IPS-18a (cell line): Measurements from ENCODE around the gene TAB2.

Source experiments
- H3K27ac ChIP-seq: one replicate; pipeline ENCODE4 v1.5.1; 2013; ENCODE audit warnings: low read length
- H3K27me3 ChIP-seq: one replicate; pipeline ENCODE4 v1.6.1; 2013; ENCODE audit warnings: mild to moderate bottlenecking, low read length; ENCODE audit not compliant: control insufficient read depth, insufficient read depth
- H3K36me3 ChIP-seq: one replicate; pipeline ENCODE4 v1.6.1; 2013; ENCODE audit warnings: low read depth, low read length; ENCODE audit not compliant: control insufficient read depth
- H3K4me1 ChIP-seq: one replicate; pipeline ENCODE4 v1.6.1; 2013; ENCODE audit warnings: low read depth, low read length; ENCODE audit not compliant: control insufficient read depth
- H3K4me3 ChIP-seq: one replicate; pipeline ENCODE4 v1.5.1; 2013; ENCODE audit warnings: low read length
- H3K9ac ChIP-seq: one replicate; pipeline ENCODE4 v1.6.1; 2013; ENCODE audit warnings: mild to moderate bottlenecking, low read length, moderate library complexity
- H3K9me3 ChIP-seq: one replicate; pipeline ENCODE4 v1.6.1; 2013; ENCODE audit warnings: low read depth, low read length; ENCODE audit not compliant: control insufficient read depth

TAB2 gene

DNA sequence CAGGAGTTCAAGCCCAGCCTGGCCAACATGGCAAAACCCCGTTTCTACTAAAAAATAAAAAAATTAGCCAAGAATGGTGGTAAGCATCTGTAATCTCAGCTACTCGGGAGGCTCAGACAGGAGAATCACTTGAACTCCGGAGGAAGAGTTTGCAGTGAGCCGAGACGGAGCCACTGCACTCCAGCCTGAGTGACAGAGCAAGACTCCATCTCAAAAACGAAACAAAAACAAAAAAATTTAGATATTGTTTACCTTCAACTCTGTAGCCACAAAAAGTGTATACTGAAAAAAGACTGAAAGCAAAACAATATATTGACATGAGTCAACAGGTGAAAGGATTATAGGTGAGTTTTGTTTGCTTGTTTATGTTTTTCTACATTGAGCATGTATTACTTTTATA lies 30.6 kb upstream of the TAB2 start:
- H3K4me3 ChIP-seq: no peak overlapping the region
- H3K27me3 ChIP-seq: no peaks in the 10 kb centered on the region
- no peaks in the 10 kb centered on the region for H3K9me3 ChIP-seq
- H3K9ac ChIP-seq: no peak overlapping the region
- no peaks in the 10 kb centered on the region for H3K36me3 ChIP-seq
- H3K27ac ChIP-seq: no peak overlapping the region
- no peaks in the 10 kb centered on the region for H3K4me1 ChIP-seq

GRCh38 chr6:149289192-149289781 lies 28.2 kb upstream of the TAB2 start:
- H3K36me3 ChIP-seq: no peaks in the 10 kb centered on the region
- no peak overlapping the region for H3K4me3 ChIP-seq
- no peak overlapping the region for H3K9ac ChIP-seq
- H3K27ac ChIP-seq: no peak overlapping the region
- H3K9me3 ChIP-seq: no peaks in the 10 kb centered on the region
- H3K27me3 ChIP-seq: no peaks in the 10 kb centered on the region
- H3K4me1 ChIP-seq: no peaks in the 10 kb centered on the region

- no peaks in the 10 kb centered on the region for H3K27me3 ChIP-seq
- H3K4me1 ChIP-seq: no peaks in the 10 kb centered on the region
- H3K36me3 ChIP-seq: no peaks in the 10 kb centered on the region
- H3K27ac ChIP-seq: no peak overlapping the region
- H3K9me3 ChIP-seq: no peaks in the 10 kb centered on the region
- H3K4me3 ChIP-seq: no peak overlapping the region
- H3K9ac ChIP-seq: no peak overlapping the region
These were observed 27.5 kb upstream of the TAB2 start for GRCh38 chr6:149289966-149290365.

- Histone ChIP-seq H3K36me3 (no peaks in the 10 kb centered on the region), H3K27ac (no peak overlapping the region), H3K9me3 (no peaks in the 10 kb centered on the region), H3K27me3 (no peaks in the 10 kb centered on the region), H3K4me1 (no peaks in the 10 kb centered on the region), H3K9ac (no peak overlapping the region), H3K4me3 (no peak overlapping the region)
These were observed 24.3 kb upstream of the TAB2 start for GRCh38 chr6:149293244-149293643.

- Histone ChIP-seq H3K36me3 (no peaks in the 10 kb centered on the region), H3K27me3 (no peaks in the 10 kb centered on the region), H3K27ac (no peak overlapping the region), H3K4me1 (no peaks in the 10 kb centered on the region), H3K9me3 (no peaks in the 10 kb centered on the region), H3K4me3 (no peak overlapping the region), H3K9ac (no peak overlapping the region)
These were observed 16.9 kb upstream of the TAB2 start for GRCh38 chr6:149300563-149300962.

DNA sequence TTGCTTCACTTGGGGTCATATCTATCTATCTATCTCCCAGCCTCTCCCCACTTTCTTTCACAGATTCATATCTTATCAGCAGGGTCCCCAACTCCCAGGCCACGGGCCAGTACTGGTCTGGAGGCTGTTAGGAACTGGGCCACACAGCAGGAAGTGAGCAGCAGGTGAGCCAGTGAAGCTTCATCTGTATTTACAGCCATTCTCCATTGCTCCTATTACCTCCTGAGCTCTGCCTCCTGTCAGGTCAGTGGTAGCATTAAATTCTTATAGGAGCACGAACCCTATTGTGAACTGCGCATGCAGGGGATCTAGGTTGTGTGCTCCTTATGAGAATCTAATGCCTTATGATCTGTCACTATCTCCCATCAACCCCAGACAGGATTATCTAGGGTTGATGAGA lies 14.8 kb upstream of the TAB2 start:
- Histone ChIP-seq H3K36me3 (no peaks in the 10 kb centered on the region), H3K9ac (no peak overlapping the region), H3K4me1 (no peaks in the 10 kb centered on the region), H3K9me3 (no peaks in the 10 kb centered on the region), H3K27ac (no peak overlapping the region), H3K27me3 (no peaks in the 10 kb centered on the region), H3K4me3 (no peak overlapping the region)

DNA sequence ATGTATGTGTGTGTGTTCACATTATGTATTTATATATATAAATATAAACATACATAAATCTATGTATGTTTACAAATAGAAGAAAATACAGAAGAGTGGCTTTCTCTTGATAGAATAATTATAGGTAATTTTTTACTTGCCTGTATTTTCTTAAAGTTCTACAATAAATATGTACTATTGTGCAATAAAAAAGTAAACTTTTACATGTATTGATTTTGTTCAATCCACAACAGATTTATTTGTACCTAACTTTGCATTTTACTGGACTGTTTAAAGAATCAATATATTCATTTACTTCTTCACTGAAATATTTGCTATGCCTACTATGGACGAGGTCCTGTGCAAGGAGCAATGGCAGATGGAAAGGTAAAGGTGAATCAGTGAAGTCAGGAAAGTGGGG lies 14.0 kb upstream of the TAB2 start:
- H3K9me3 ChIP-seq: no peaks in the 10 kb centered on the region
- no peaks in the 10 kb centered on the region for H3K4me1 ChIP-seq
- no peaks in the 10 kb centered on the region for H3K36me3 ChIP-seq
- H3K4me3 ChIP-seq: no peak overlapping the region
- H3K27me3 ChIP-seq: no peaks in the 10 kb centered on the region
- H3K9ac ChIP-seq: no peak overlapping the region
- H3K27ac ChIP-seq: no peak overlapping the region

- Histone ChIP-seq H3K9me3 (no peaks in the 10 kb centered on the region), H3K27ac (no peak overlapping the region), H3K36me3 (no peaks in the 10 kb centered on the region), H3K4me1 (no peaks in the 10 kb centered on the region), H3K27me3 (no peaks in the 10 kb centered on the region), H3K9ac (no peak overlapping the region), H3K4me3 (no peak overlapping the region)
These were observed 12.1 kb upstream of the TAB2 start for GRCh38 chr6:149305372-149305771.

GRCh38 chr6:149306967-149307366 lies 10.5 kb upstream of the TAB2 start:
- H3K36me3 ChIP-seq: no peaks in the 10 kb centered on the region
- H3K27me3 ChIP-seq: no peaks in the 10 kb centered on the region
- H3K4me1 ChIP-seq: peaks cover 6% of the 10 kb centered on the region
- H3K9me3 ChIP-seq: no peaks in the 10 kb centered on the region
- H3K9ac ChIP-seq: no peak overlapping the region
- H3K27ac ChIP-seq: no peak overlapping the region
- no peak overlapping the region for H3K4me3 ChIP-seq

DNA sequence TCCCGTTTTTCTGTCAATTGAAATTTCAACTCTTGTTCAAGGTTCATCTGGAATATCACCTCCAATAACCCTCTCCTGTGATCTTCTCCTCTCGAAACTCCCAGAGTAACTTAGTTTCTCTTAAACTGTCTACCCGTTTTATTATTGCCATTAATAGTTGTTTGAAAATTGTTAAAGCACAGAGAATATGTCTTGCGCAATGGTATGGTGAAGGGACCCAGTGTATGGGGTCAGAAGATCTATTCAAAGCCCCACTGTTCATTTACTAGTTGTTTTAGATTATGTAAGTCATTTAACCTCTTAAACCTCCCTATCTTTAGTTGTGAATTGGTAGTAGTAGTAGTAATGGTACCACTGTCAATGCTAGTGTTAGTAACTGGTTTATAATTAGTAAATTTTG lies 6.2 kb upstream of the TAB2 start:
- Histone ChIP-seq H3K27me3 (no peaks in the 10 kb centered on the region), H3K27ac (no peak overlapping the region), H3K4me1 (peaks cover 9% of the 10 kb centered on the region), H3K36me3 (no peaks in the 10 kb centered on the region), H3K4me3 (no peak overlapping the region), H3K9ac (no peak overlapping the region), H3K9me3 (no peaks in the 10 kb centered on the region)

DNA sequence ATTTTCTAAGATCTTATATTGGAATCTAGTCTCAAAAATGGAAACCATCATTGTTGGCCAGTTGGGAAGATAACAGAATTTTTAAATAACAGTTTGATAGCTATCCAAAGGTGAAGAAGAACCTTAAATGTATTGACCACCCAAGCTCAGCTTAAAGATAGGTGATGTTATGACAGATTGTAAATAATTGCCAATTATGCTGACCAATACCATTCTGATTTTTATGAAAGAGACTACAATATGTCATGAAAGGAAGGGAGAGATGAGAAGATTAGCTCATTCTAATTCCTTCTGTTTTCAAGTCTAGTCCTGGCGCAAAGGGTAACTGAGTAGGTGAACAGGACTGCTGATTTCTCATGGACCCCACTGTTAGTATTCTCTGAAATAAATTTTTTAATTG lies 5.7 kb upstream of the TAB2 start:
- H3K36me3 ChIP-seq: no peaks in the 10 kb centered on the region
- H3K27ac ChIP-seq: no peak overlapping the region
- H3K4me1 ChIP-seq: peaks cover 10% of the 10 kb centered on the region
- H3K4me3 ChIP-seq: no peak overlapping the region
- no peaks in the 10 kb centered on the region for H3K27me3 ChIP-seq
- H3K9ac ChIP-seq: no peak overlapping the region
- H3K9me3 ChIP-seq: no peaks in the 10 kb centered on the region

GRCh38 chr6:149313070-149313469 lies 4.4 kb upstream of the TAB2 start:
- Histone ChIP-seq H3K27me3 (no peaks in the 10 kb centered on the region), H3K4me1 (peaks cover 10% of the 10 kb centered on the region), H3K36me3 (no peaks in the 10 kb centered on the region), H3K9me3 (no peaks in the 10 kb centered on the region), H3K9ac (no peak overlapping the region), H3K4me3 (no peak overlapping the region), H3K27ac (no peak overlapping the region)
